GM12878 (cell line): ENCODE results near the gene TK1. TPM values are rescaled to one million over a fixed set of nuclear protein-coding genes. Genes with fewer than 3 reads are reported as not detected.

Source experiments
- CHD2 ChIP-seq: IDR thresholded peaks from 2 replicates; pipeline ENCODE4 v1.6.1; 2011; ENCODE audit warnings: low read depth, low read length, improper control_type of control experiment, borderline replicate concordance
- EP300 ChIP-seq, 2 experiments: fragments of 150-350 bp in 1 of 2; IDR thresholded peaks; 2 replicates each; pipeline ENCODE4 v1.6.1; 2011 to 2012; ENCODE audit warnings: low read depth in 2 of 2, low read length in 2 of 2, borderline replicate concordance in 1 of 2, improper control_type of control experiment in 1 of 2, inconsistent platforms in 1 of 2; ENCODE audit not compliant: control insufficient read depth in 1 of 2
- FOXK2 ChIP-seq: fragments of 450-650 bp; IDR thresholded peaks from 2 replicates; pipeline ENCODE4 v1.6.1; 2017; ENCODE audit warnings: mild to moderate bottlenecking, moderate library complexity
- IKZF1 ChIP-seq: fragments of 450-650 bp; conservative IDR thresholded peaks from 2 replicates; pipeline ENCODE4 v1.6.1; 2017; ENCODE audit warnings: antibody characterized with exemption, mild to moderate bottlenecking
- JUNB ChIP-seq: IDR thresholded peaks from 2 replicates; pipeline ENCODE4 v1.6.1; 2016; ENCODE audit warnings: antibody characterized with exemption, mild to moderate bottlenecking
- MAX ChIP-seq: IDR thresholded peaks from 2 replicates; pipeline ENCODE4 v1.6.1; 2012; ENCODE audit warnings: low read depth, low read length, improper control_type of control experiment
- NKRF ChIP-seq: fragments of 450-650 bp; conservative IDR thresholded peaks from 2 replicates; pipeline ENCODE4 v1.6.1; 2017; ENCODE audit warnings: mild to moderate bottlenecking, moderate library complexity
- RELB ChIP-seq: fragments of 450-650 bp; IDR thresholded peaks from 2 replicates; pipeline ENCODE4 v1.6.1; 2017; ENCODE audit warnings: low read depth, mild to moderate bottlenecking, moderate library complexity
- ZBTB4 ChIP-seq: fragments of 450-650 bp; formaldehyde crosslinking; IDR thresholded peaks from 2 replicates; pipeline ENCODE4 v1.4.0; 2022; ENCODE audit warnings: mild to moderate bottlenecking, moderate library complexity
- polyA plus RNA-seq, 11 experiments: library from polyadenylated mRNA; depleted of rRNA in 4 of 11; unstranded in 6 of 11; stranded (reverse) in 5 of 11; fragments of >200 nt; fragmentation: Nextera tagmentation in 4 of 11; fragmentation: Illumina TruSeq in 1 of 11; extraction: Ambion mirVana in 4 of 11; extraction: Trizol in 1 of 11; gene quantifications; 1 replicate in 1 of 11; 2 replicates in 10 of 11; pipeline versions ENCODE4 v1.2.1 to v1.2.3, GENCODE V29; 2011 to 2016; ENCODE audit warnings: inconsistent platforms in 2 of 11, missing spikeins in 2 of 11, low read depth in 1 of 11
- total RNA-seq, 4 experiments: library from RNA; depleted of rRNA in 3 of 4; stranded (reverse); fragments of >200 nt in 3 of 4; fragmentation: Illumina TruSeq in 1 of 4; extraction: Trizol in 1 of 4; gene quantifications; 2 replicates each; pipeline versions ENCODE4 v1.2.1 to v1.2.3, GENCODE V29; 2013 to 2021

Gene TK1
- total and polyA plus RNA-seq, 10 of the 15 experiments (the other 5 are each of a cell fraction or from before 2014, with no cell fraction given): 4.6 to 175 (median 77.9) TPM

GRCh38 chr17:78228176-78228575 is 41.3 kb upstream of the TK1 start (continued):
- TF ChIP-seq NKRF (no peak), ZBTB4 (CRISPR knock-in tag) (no peak), CHD2 (no peak), IKZF1 (no peak), JUNB (no peak), FOXK2 (no peak), RELB (no peak), MAX (no peak), EP300 (IDR thresholded peaks at IDR 0.05; ENCODE audit: borderline replicate concordance in 1 of 2, control insufficient read depth in 1 of 2, low read depth in 2 of 2, low read length in 2 of 2) (no peak)
